Mesothelial cell of epicardium (in vitro differentiated cells): Measurements from ENCODE around the gene MEAF6. TPM values are rescaled to one million over a fixed set of nuclear protein-coding genes. Genes with fewer than 3 reads are reported as not detected.
A peak's percentile ranks its signal among the peaks of the same experiment; 100 is the strongest.

Experiments
- DNase-seq, 2 experiments: peaks; one replicate each; pipeline ENCODE4 v3.0.0; 2021; ENCODE audit warnings: low spot score in 2 of 2; ENCODE audit not compliant: unreplicated experiment in 2 of 2
- H3K27ac Mint-ChIP-seq: 2 replicates; pipeline ENCODE4 v1.8.0; 2021; ENCODE audit warnings: mixed read lengths
- H3K27me3 Mint-ChIP-seq: 2 replicates; pipeline ENCODE4 v1.8.0; 2021; ENCODE audit warnings: low read depth, mixed read lengths
- H3K36me3 Mint-ChIP-seq: 2 replicates; pipeline ENCODE4 v1.8.0; 2021; ENCODE audit warnings: mixed read lengths
- H3K4me1 Mint-ChIP-seq: 2 replicates; pipeline ENCODE4 v1.8.0; 2021; ENCODE audit warnings: mixed read lengths
- H3K4me3 Mint-ChIP-seq: 2 replicates; pipeline ENCODE4 v1.8.0; 2021; ENCODE audit warnings: mild to moderate bottlenecking, moderate library complexity, mixed read lengths
- H3K9me3 Mint-ChIP-seq: 2 replicates; pipeline ENCODE4 v1.8.0; 2021; ENCODE audit warnings: mixed read lengths
- CTCF ChIP-seq: fragments of 200-600 bp; sonication (generic); IDR thresholded peaks from one replicate; pipeline ENCODE4 v1.5.0; 2021; ENCODE audit warnings: antibody characterized with exemption; ENCODE audit not compliant: unreplicated experiment
- total RNA-seq: library from RNA; stranded (reverse); gene quantifications from 3 replicates; pipeline ENCODE4 v1.2.1, GENCODE V29; 2021

Gene MEAF6
- total RNA-seq, 1 donor from 2014 or later: 58.7 TPM

GRCh38 chr1:37502104-37502503 lies 12.5 kb downstream of the MEAF6 start:
- no peak for DNase-seq
- Mint-ChIP-seq H3K4me1 (no peaks in the 10 kb centered on the region), H3K9me3 (no peaks in the 10 kb centered on the region), H3K4me3 (no peak overlapping the region), H3K27me3 (no peaks in the 10 kb centered on the region), H3K27ac (no peak overlapping the region), H3K36me3 (peaks cover 29% of the 10 kb centered on the region)
- no peak for TF ChIP-seq CTCF

GRCh38 chr1:37501661-37502060 lies 12.9 kb downstream of the MEAF6 start:
- Mint-ChIP-seq H3K27me3 (no peaks in the 10 kb centered on the region), H3K36me3 (peaks cover 29% of the 10 kb centered on the region), H3K9me3 (no peaks in the 10 kb centered on the region), H3K27ac (no peak overlapping the region), H3K4me1 (no peaks in the 10 kb centered on the region), H3K4me3 (no peak overlapping the region)
- DNase-seq: no peak
- TF ChIP-seq CTCF: no peak

GRCh38 chr1:37498872-37499617 lies 15.5 kb downstream of the MEAF6 start:
- no peaks in the 10 kb centered on the region for H3K27me3 Mint-ChIP-seq

GRCh38 chr1:37497832-37498231 lies 16.7 kb downstream of the MEAF6 start:
- H3K4me3 Mint-ChIP-seq: no peak overlapping the region
- H3K27ac Mint-ChIP-seq: no peak overlapping the region
- no peak for DNase-seq
- H3K4me1 Mint-ChIP-seq: peaks cover 10% of the 10 kb centered on the region
- no peak for TF ChIP-seq CTCF
- H3K27me3 Mint-ChIP-seq: no peaks in the 10 kb centered on the region
- H3K9me3 Mint-ChIP-seq: no peaks in the 10 kb centered on the region
- peaks cover 28% of the 10 kb centered on the region for H3K36me3 Mint-ChIP-seq

More at GRCh38 chr1:37498872-37499617, 15.5 kb downstream of the MEAF6 start:
- no peak for DNase-seq
- Mint-ChIP-seq H3K4me1 (peaks cover 10% of the 10 kb centered on the region), H3K27ac (no peak overlapping the region), H3K9me3 (no peaks in the 10 kb centered on the region), H3K36me3 (peaks cover 18% of the 10 kb centered on the region), H3K4me3 (no peak overlapping the region)
- no peak for TF ChIP-seq CTCF

- peaks cover 22% of the 10 kb centered on the region for H3K36me3 Mint-ChIP-seq
- peak overlapping the region; percentile 85 for H3K27ac Mint-ChIP-seq
These were observed 18.7 kb downstream of the MEAF6 start for GRCh38 chr1:37495875-37496274.

More at GRCh38 chr1:37495875-37496274, 18.7 kb downstream of the MEAF6 start:
- no peaks in the 10 kb centered on the region for H3K27me3 Mint-ChIP-seq
- no peaks in the 10 kb centered on the region for H3K9me3 Mint-ChIP-seq
- no peak for TF ChIP-seq CTCF
- peaks cover 10% of the 10 kb centered on the region for H3K4me1 Mint-ChIP-seq
- DNase-seq: no peak
- H3K4me3 Mint-ChIP-seq: no peak overlapping the region
